GM12892 (cell line): ENCODE data around the gene IGF1R.

Source experiments
- DNase-seq: peaks from one replicate; pipeline ENCODE4 v3.0.0; 2011; ENCODE audit not compliant: insufficient read length
- FAIRE-seq: peaks from 2 replicates; lab custom pipeline; 2011; peaks lifted over from hg19 to GRCh38; lab: Jason Lieb, UNC
- POLR2A ChIP-seq: IDR thresholded peaks from 2 replicates; pipeline ENCODE4 v1.6.1; 2011; ENCODE audit warnings: low read depth, low read length, control low read depth
- POLR2AphosphoS5 ChIP-seq: IDR thresholded peaks from 2 replicates; pipeline ENCODE4 v1.6.1; 2011; ENCODE audit warnings: low read depth, low read length, control low read depth
- TAF1 ChIP-seq: IDR thresholded peaks from 2 replicates; pipeline ENCODE4 v1.6.1; 2011; ENCODE audit warnings: low read depth, mild to moderate bottlenecking, control low read depth, low read length, borderline replicate concordance

IGF1R gene

GRCh38 chr15:98907927-98908471 is 259.7 kb downstream of the IGF1R start:
- DNase-seq (no peak), FAIRE-seq (no peak)
- no peak for TF ChIP-seq POLR2AphosphoS5
- TF ChIP-seq TAF1, result no peak
- no peak for TF ChIP-seq POLR2A

GRCh38 chr15:98909968-98910885 is 261.9 kb downstream of the IGF1R start:
- DNase-seq (no peak), FAIRE-seq (no peak)
- TF ChIP-seq POLR2AphosphoS5 (no peak), TAF1 (no peak), POLR2A (no peak)

DNA sequence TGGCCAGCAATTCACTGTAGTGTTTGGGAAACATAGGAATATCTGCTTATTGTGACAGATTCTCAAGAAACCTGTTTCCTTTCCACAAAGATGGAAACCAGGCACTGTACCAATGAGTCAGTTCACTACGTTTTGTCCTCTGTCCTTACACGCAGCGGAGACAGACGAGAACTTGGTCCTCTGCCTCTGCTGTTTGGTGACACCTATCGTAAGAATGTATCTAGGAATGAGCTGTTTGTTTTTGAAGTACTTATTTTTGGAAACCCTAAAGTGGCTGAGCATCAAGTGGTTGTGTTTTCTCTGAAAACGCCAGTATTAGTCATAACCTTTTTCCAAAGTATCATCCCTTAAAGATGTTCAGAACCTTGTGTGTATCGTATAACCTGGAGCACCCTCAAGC is 266.3 kb downstream of the IGF1R start:
- TF ChIP-seq TAF1 (no peak), POLR2AphosphoS5 (no peak), POLR2A (no peak)
- no peak for FAIRE-seq
- DNase-seq, result no peak

GRCh38 chr15:98916826-98917225 is 268.5 kb downstream of the IGF1R start:
- DNase-seq, result no peak
- TF ChIP-seq POLR2A (no peak), POLR2AphosphoS5 (no peak), TAF1 (no peak)
- no peak for FAIRE-seq

DNA sequence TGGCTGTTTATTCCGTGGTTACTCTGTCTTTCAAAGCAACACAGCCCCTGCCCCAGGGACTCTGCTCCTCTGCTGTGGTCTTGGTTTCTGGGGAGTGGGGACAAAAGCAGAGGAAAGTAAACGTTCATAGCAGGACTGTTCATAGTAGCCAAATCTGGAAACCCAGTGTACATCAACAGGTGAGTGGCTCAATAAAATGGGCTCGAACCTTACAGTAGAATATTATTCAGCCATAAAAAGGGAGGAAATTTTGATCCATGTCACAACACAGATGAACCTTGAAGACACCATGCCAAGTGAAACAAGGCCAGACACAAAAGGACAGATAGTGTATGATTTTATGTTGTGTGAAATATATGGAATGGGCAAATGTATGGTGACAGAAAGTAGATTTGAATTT is 269.1 kb downstream of the IGF1R start:
- TF ChIP-seq POLR2AphosphoS5 (no peak), TAF1 (no peak), POLR2A (no peak)
- DNase-seq, result no peak
- no peak for FAIRE-seq

DNA sequence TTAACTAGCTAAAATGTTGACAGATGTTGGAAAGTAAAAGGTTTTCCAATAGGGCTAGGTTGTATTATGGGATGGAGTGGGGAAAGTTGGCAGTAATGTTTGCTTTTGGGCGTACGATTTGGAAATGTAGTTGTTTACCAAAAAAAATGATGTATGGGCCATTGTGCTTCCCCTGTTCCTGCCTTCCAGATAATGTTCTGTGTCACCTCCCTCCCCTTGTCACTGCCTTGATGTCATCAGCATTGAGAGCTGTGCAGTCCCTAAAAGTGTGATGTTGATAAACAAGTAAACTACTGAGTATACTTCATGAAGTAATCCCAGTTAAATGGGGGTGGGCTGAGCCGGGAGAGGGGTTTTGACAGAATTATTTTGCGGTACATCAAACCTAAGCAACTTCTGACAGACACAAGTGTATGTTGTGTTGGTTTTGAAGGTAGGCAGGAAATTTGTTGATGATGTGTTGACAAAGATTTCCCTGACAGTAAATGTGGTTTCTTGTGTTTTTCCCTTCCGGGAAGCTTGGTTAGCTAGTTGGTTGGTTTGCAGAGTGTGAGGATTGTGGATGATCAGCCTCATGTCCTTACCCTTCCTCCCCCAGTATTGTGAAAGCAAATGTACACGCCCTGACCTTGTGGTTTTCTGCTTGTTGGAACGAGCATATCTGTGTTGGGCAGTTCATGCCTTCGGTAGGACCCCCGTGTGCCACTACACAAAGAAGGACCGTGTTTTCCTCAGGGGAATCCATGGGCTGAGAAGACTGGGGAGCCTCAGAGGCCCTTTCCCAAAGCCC is 271.9 kb downstream of the IGF1R start:
- no peak for FAIRE-seq
- DNase-seq, result no peak
- TF ChIP-seq POLR2AphosphoS5 (no peak), POLR2A (no peak), TAF1 (no peak)

- TF ChIP-seq TAF1 (no peak), POLR2AphosphoS5 (no peak), POLR2A (no peak)
- FAIRE-seq, result no peak
These were observed 274.8 kb downstream of the IGF1R start for GRCh38 chr15:98923171-98923570.

GRCh38 chr15:98923579-98923978 is 275.2 kb downstream of the IGF1R start:
- no peak for FAIRE-seq
- no peak for TF ChIP-seq POLR2AphosphoS5
- TF ChIP-seq TAF1, result no peak
- no peak for TF ChIP-seq POLR2A
- DNase-seq, result no peak

More at GRCh38 chr15:98923171-98923570, 274.8 kb downstream of the IGF1R start:
- no peak for DNase-seq

- FAIRE-seq, result no peak
- no peak for DNase-seq
- TF ChIP-seq POLR2A, result no peak
These were observed 276.2 kb downstream of the IGF1R start for GRCh38 chr15:98924401-98925049.

DNA sequence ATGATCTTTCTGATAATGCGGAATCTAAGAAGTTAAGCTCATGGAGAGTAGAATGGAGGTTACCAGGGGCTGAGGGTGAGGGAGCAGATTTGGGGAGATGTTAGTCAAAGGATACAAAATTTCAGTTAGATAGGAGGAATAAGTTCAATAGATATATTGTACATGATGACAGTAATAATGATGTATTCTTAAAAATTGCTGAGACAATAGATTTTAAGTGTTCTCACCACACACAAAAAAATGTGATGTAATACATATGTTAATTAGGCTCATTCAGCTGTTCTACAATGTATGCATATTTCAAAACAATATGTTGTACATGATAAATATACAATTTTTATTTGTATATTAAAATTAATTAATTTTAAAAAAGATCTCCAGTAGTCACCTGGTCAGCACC is 277.9 kb downstream of the IGF1R start:
- FAIRE-seq (no peak), DNase-seq (no peak)
- TF ChIP-seq TAF1, result no peak
- no peak for TF ChIP-seq POLR2A
- TF ChIP-seq POLR2AphosphoS5, result no peak

- DNase-seq (no peak), FAIRE-seq (no peak)
These were observed 278.7 kb downstream of the IGF1R start for GRCh38 chr15:98927022-98927421.

More at GRCh38 chr15:98927022-98927421, 278.7 kb downstream of the IGF1R start:
- TF ChIP-seq POLR2AphosphoS5, result no peak
- TF ChIP-seq POLR2A, result no peak
- no peak for TF ChIP-seq TAF1
